ENCODE measurements around the gene PPP2R5D. TPM values are rescaled to one million over a fixed set of nuclear protein-coding genes. Genes with fewer than 3 reads are reported as not detected.
"Not testable (repeated sequence)": the region's sequence is repeated elsewhere in the genome, so short reads cannot be mapped to it uniquely, and the experiment has no call there.

The PPP2R5D gene
- total RNA-seq, 1 experiment from 2014 or later, result 53.7 TPM

- intact Hi-C loops (cut with micrococcal nuclease; ENCODE audit: unreplicated experiment), result no loop called here
- Histone ChIP-seq H3K4me1 (replicated peaks; ENCODE audit: insufficient read depth) (no peaks in the 10 kb centered on the region), H3K9me3 (ENCODE audit: insufficient read depth, low read depth) (no peaks in the 10 kb centered on the region), H3K4me2 (no peak overlapping the region), H3F3A (ENCODE audit: insufficient read depth, low read depth) (no peaks in the 10 kb centered on the region; the same call in 1 of the 2 replicates), H3K36me3 (ENCODE audit: low read depth) (no peaks in the 10 kb centered on the region), H3K27me3 (ENCODE audit: insufficient read depth, low read depth) (no peaks in the 10 kb centered on the region), H3K4me3 (no peak overlapping the region), H3K27ac (no peak overlapping the region), H4K20me1 (ENCODE audit: insufficient read depth) (no peaks in the 10 kb centered on the region), H3K79me2 (ENCODE audit: low read depth) (no peaks in the 10 kb centered on the region), H2AFZ (no peak overlapping the region), H3K9me2 (ENCODE audit: insufficient read depth) (no peaks in the 10 kb centered on the region)
- ChIA-PET CTCF (no interaction called here), POLR2A (ENCODE audit: unreplicated experiment) (no interaction called here)
- TF ChIP-seq EZH2 (IDR thresholded peaks at IDR 0.05; ENCODE audit: low read depth) (no peak), CTCF (conservative IDR thresholded peaks at IDR 0.05) (no peak)
- no TSS peak for BruUV-seq (replicated peaks)
- DNase-seq, result no peak
These were observed 56.3 kb downstream of the PPP2R5D start for GRCh38 chr6:43040542-43041257.

- H3K36me3 ChIP-seq (ENCODE audit: low read depth); H4K20me1 ChIP-seq (ENCODE audit: insufficient read depth); H3K4me1 ChIP-seq (replicated peaks; ENCODE audit: insufficient read depth); H3K4me3 ChIP-seq; CTCF ChIA-PET; intact Hi-C loops (cut with micrococcal nuclease; ENCODE audit: unreplicated experiment); H3K9me2 ChIP-seq (ENCODE audit: insufficient read depth); H3K4me2 ChIP-seq; POLR2A ChIA-PET (ENCODE audit: unreplicated experiment); BruUV-seq (replicated peaks); H3K9me3 ChIP-seq (ENCODE audit: insufficient read depth, low read depth); H3K27me3 ChIP-seq (ENCODE audit: insufficient read depth, low read depth); H3K27ac ChIP-seq; H3K79me2 ChIP-seq (ENCODE audit: low read depth); H3F3A ChIP-seq (ENCODE audit: insufficient read depth, low read depth); DNase-seq; H2AFZ ChIP-seq: not testable (repeated sequence)
These were observed 57.1 kb downstream of the PPP2R5D start for GRCh38 chr6:43041475-43041874.

GRCh38 chr6:43043310-43043709 lies 58.9 kb downstream of the PPP2R5D start:
- Histone ChIP-seq H3K4me1 (replicated peaks; ENCODE audit: insufficient read depth) (no peaks in the 10 kb centered on the region), H2AFZ (no peak overlapping the region), H3K79me2 (ENCODE audit: low read depth) (no peaks in the 10 kb centered on the region), H3F3A (ENCODE audit: insufficient read depth, low read depth) (no peaks in the 10 kb centered on the region; the same call in 1 of the 2 replicates), H3K9me3 (ENCODE audit: insufficient read depth, low read depth) (no peaks in the 10 kb centered on the region), H3K9me2 (ENCODE audit: insufficient read depth) (no peaks in the 10 kb centered on the region), H3K36me3 (ENCODE audit: low read depth) (no peaks in the 10 kb centered on the region), H3K27ac (no peak overlapping the region), H3K4me3 (no peak overlapping the region), H3K4me2 (no peak overlapping the region), H3K27me3 (ENCODE audit: insufficient read depth, low read depth) (no peaks in the 10 kb centered on the region), H4K20me1 (ENCODE audit: insufficient read depth) (no peaks in the 10 kb centered on the region)
- BruUV-seq (replicated peaks), result no TSS peak
- no peak for DNase-seq
- TF ChIP-seq EZH2 (IDR thresholded peaks at IDR 0.05; ENCODE audit: low read depth) (no peak), CTCF (conservative IDR thresholded peaks at IDR 0.05) (no peak)
- intact Hi-C loops (cut with micrococcal nuclease; ENCODE audit: unreplicated experiment), result no loop called here
- ChIA-PET POLR2A (ENCODE audit: unreplicated experiment) (no interaction called here), CTCF (no interaction called here)

All from PC-9 (cell line).